Activated CD4-positive, alpha-beta T cell treated with anti-CD3 and anti-CD28 coated beads, Interleukin-2, Interleukin-4, amounts not matched to agents 100 ng/mL and 50 ng/mL, durations not matched to agents 16 hours and 8 hours (primary cell): ENCODE measurements around the gene TRMT61A.

Experiments
- DNase-seq: peaks from one replicate; pipeline ENCODE4 v3.0.0-alpha.2; 2020; ENCODE audit warnings: low spot score

TRMT61A gene

DNA sequence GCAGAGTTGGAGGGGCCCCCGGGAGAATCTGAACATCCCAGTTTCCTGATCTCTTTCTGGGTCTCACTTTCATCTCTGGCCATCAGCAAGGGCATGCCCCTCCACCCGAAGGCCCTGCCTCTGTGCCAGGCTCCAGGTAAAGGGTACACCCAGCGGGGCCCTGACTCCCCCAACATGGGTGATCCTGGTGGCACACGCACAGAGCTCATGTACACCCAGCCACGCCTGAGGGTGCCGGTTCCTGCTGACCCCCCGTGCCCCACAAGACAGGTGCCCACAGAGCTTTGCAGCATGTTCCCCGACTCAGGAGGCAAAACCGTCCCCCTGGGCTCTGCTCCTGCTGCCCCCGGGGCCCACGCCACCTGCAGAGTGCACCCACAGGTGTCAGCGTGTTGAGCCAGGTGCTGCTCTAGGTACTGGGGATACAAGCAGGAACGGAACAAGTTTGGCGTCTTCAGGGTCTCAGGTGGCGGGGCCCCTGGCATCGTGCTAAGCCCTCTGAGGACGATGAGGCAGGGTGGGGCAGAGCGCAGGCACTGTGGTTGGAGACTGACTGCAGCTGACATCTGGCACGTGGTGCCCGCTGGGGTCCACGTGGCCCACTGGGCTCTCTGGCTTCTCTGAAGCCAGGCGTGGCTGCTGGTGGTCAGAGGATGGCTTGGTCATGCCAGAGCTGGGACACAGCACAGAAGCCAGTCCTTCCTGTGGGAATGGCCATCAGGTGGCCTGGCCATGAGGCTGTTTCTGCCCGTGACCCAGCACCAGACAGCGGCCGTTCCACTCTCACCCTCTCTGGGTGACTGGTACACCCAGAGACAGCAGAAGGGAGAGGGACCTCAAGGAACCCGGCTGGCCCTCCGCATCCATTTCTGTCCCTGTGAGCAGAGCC lies 19.7 kb downstream of the TRMT61A start:
- DNase-seq, result no peak

DNA sequence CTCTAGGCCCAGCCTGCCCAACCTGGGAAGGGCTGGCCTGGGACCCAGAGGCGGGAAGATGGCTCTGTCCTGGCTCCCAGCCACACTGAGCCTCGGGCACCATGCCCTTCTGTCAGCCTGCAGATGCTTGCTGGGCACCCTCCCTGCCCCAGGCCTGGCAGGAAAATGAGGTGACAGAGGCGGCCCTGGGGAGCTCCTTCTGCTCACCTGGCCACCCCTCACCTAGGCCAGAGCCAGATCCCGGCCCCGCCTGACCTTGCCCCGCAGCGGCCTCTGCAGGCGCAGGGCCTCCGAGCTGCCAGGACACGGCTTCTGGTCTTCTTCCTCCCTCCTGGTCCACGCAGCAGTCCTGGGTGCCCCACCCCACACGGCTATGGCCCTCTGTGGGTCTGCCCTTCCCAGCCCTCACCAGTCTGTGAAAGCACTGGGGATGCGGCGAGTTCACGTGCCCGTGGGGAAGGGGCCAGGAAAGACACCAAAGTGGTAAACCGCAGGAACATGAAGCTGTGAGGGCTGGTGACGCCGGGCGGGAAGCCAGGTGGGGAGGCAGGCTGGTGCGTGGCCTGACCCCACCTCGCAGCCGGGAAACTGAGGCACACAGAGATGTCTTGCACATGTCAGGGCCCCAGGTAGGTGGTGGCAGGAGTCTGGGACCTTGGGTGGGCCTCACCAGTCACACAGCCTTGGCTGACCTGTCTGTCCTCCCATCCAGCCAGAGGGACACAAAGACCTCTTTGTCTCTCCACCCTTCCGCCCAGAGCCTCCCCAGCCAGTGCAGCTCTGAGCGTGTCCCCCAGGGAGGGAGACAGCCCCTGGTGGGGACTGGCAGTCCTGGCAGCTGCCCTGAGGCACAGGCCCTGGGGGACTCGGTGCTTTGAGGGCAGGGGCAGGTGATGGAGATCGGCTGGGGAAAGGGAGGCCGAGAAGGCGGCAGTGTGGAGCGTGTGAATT lies 20.6 kb downstream of the TRMT61A start:
- DNase-seq, result no peak

DNA sequence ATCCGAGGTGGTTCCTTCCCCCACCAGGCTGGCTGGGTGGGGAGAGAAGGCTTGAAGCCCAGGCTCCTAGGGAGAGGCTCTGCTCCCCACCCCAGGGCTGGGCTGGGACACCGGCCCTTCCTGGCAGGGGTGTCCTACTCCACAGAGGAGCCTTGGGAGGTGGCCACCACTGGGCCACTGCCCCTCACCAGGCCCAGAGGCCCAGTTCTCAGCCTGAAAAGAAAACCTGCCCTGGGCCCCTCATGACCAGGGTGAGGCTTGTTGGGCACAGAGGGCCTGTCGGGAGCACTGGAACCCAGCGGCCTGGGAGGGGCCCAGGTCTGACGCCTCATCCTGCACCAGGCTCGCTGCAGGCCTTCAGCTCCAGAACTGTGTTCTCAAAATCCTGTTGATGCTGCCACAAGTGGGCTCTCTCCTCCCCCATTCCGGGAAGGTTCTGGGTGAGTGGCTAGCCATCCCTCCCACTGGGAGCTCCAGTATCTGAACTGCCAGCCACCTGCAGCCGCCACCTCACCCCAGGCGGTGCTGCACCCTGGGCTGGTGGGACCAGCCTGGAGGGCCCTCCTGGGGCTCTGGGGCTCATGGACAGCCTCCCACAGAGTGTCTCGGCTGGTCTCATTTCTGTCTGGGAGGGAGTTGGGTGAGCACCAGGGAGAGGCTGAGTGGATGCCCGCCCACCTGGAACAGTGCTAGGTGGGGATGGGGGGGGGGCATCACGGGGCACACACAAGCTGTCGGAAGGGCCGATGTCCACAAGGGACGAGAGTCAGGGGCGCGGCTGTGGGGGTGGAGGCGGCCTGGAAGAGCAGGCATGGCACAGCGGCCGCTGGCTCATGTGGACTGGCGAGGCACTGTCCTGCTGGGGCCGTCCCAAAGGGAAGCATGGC lies 21.7 kb downstream of the TRMT61A start:
- DNase-seq, result no peak

DNA sequence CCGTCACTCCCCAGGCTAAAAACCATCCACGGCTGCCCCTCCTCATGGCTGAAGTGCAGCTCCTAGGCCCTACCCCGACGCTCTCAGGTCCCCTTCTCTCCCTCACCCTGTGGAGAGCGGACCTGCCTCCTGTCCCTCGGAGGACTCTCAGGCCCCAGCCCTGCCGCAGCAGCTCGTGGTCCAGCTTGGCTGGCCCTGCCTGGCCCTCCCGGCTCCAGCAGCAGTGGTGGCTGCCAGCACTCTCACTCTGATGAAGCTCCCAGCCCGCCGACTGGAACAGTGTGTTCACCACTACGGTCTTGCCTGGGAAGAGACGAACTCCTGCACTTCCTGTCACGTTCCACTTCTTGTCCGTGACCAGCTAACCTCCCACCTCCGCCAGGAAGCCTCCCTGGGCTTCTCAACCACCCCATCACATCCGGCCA lies 22.4 kb downstream of the TRMT61A start:
- DNase-seq, result no peak

DNA sequence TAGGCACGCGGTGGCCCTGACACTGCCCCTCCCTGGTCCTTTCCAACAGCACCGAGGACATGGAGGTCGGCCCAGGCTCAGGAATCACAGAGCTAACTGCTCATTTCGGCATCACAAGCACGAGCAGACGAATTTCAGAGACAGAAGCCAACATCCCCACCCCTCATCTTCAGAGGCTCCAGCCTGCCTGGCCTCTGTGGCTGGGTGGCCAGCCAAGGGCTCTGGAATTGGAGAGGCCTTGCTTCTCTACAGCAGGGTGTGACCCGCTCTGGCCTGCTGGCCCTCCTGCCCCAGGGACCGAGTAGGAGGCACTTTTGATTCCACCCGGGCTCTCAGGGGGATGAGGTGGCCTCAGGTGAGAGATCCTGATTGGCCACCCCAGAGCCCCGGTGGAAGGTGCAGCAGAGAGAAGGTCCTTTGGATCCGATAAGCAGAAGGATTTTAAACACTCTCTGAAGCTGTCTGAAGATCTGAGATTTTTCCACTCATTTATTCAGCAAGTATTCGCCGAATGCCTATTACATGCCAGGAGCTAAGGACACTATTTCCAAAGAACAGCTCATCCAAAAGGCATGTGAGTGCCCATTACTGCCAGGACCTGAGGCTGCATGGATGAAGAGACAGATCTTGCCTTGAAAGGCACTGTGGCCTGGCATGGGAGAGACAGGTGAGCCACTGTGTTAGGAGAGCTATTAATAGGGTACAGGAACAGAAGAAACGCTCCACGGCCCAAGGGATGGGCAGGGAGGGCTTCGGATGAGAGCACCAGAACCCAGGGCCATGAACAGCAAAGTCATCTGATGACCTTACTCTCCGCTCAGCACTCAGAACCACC lies 23.2 kb downstream of the TRMT61A start:
- DNase-seq, result no peak

GRCh38 chr14:103552846-103553210 lies 23.8 kb downstream of the TRMT61A start:
- DNase-seq, result no peak

DNA sequence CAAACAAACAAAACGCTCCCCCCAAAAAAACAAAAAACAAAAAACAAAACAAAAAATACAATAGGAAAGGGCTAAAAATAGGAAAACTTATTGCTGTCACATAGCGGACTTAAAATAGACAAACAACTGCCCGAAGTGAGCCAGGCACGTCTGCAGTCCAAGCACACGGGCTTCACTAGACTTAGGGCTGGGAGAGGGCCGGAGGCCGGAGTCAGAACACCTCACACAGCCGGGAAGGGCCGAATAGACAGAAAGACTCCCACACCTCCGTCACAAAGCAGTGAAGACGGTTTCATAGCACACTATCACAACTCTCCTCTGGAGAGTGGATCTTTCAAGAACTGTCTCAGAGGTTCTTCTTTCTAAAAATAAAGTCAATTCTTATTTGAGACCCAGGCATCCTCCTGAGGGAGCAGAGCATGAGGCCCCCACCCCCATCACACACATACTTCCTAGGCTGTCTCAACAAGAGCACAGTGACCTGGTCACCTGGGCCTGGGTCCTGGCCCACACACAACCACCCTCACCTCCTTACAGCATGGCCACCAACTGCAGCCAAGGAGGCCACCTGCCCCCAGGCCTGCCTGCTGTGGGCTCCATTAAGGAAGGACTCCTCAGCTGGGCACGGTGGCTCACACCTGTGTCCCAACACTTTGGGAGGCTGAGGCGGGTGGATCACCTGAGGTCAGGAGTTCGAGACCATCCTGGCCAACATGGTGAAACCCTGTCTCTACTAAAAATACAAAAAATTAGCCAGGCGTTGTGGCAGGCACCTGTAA lies 26.8 kb downstream of the TRMT61A start:
- no peak for DNase-seq

GRCh38 chr14:103556946-103557758 lies 28.2 kb downstream of the TRMT61A start:
- DNase-seq, result no peak

GRCh38 chr14:103558071-103558882 lies 29.3 kb downstream of the TRMT61A start:
- DNase-seq, result no peak

DNA sequence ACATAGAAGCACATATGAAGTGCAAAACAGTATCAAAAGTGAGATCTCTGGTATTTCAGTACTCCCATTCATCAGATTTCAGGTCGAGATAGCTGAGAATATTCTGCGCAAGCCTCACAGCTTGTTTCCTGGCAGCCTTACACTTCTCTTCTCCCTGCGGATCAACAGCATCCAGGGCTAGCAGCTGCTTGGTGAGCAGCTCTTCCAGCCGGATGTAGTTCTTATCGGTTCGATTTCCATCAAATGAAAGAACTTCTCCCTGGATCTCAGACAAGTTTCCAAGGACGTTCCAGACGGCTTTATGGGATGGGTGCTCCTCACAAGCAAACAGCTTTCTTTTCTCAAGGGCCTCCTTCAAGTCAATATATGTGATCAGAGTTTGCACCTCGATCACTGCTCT lies 30.8 kb downstream of the TRMT61A start:
- no peak for DNase-seq

- DNase-seq, result no peak
Measured at GRCh38 chr14:103560691-103561090, 31.7 kb downstream of the TRMT61A start.

- peak; percentile 67 for DNase-seq
Measured at GRCh38 chr14:103561381-103562178, 32.6 kb downstream of the TRMT61A start.

GRCh38 chr14:103562179-103562428 lies 33.1 kb downstream of the TRMT61A start:
- no peak for DNase-seq

- peak; percentile 87 for DNase-seq
Measured at GRCh38 chr14:103562429-103563225, 33.6 kb downstream of the TRMT61A start, which contains the start of the genes BAG5 and COA8. Gene BAG5, minus strand, starts transcription at chr14:103562657. Its CDS starts 1,493 bp downstream, at chr14:103561164. Gene COA8, plus strand, starts transcription at chr14:103562960. Its CDS starts 42 bp downstream, at chr14:103563002.

- DNase-seq, result no peak
Measured at GRCh38 chr14:103563226-103563620, 34.2 kb downstream of the TRMT61A start.

DNA sequence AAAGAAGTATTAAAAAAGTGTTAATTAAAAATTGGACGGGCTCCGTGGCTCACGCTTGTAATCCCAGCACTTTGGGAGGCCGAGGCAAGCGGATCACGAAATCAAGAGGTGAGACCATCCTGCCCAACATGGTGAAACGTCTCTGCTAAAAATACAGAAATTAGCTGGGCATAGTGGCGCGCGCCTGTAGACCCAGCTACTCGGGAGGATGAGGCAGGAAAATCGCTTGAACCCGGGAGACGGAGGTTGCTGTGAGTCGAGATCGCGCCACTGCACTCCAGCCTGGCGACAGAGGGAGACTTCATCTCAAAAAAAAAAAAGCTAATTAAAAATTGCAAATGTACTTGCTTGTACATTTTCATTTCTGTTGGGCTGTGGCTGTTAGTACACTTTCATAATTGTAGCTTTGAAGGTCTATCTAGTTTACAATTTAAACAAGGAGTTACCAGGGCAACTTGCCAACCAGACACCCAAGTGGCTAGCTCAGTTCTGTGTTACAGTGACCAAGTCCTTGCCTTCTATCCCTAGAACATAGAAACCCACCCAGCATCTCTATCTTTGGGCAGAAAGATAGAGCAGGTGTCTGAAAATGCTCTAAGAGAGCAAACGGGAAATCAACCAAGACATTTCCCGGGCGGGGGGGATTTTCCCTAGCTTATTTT lies 35.0 kb downstream of the TRMT61A start:
- DNase-seq, result no peak
